Stimulated activated naive B cell treated with anti-CD40 and anti-IgM and Interleukin-4, amounts not matched to agents 10 μg/mL and 1 μg/mL and 100 μg/mL, for 72 hours (primary cell): ENCODE measurements around the gene COQ6.
"Not testable (repeated sequence)": the region's sequence is repeated elsewhere in the genome, so short reads cannot be mapped to it uniquely, and the experiment has no call there.

Experiments
- ATAC-seq, 2 donors: fragments of 150-1000 bp; cut with Tn5 transposase; replicated peaks; 2 replicates each; pipeline ENCODE4 v1.10.0; 2021; ENCODE audit warnings: moderate library complexity in 1 of 2
- DNase-seq: peaks from one replicate; pipeline ENCODE4 v3.0.0; 2021
- H3K27ac Mint-ChIP-seq: one replicate; pipeline ENCODE4 v1.8.0; 2022; ENCODE audit warnings: mild to moderate bottlenecking, mixed read lengths
- H3K27me3 Mint-ChIP-seq, 2 donors: one replicate each; pipeline ENCODE4 v1.8.0; 2022; ENCODE audit warnings: mixed read lengths in 2 of 2
- H3K36me3 Mint-ChIP-seq, 2 donors: one replicate each; pipeline ENCODE4 v1.8.0; 2022; ENCODE audit warnings: mixed read lengths in 2 of 2, mild to moderate bottlenecking in 1 of 2
- H3K4me1 Mint-ChIP-seq, 2 donors: one replicate each; pipeline ENCODE4 v1.8.0; 2022; ENCODE audit warnings: mixed read lengths in 2 of 2, mild to moderate bottlenecking in 1 of 2
- H3K4me3 Mint-ChIP-seq, 2 donors: one replicate each; pipeline ENCODE4 v1.8.0; 2022; ENCODE audit warnings: mild to moderate bottlenecking in 2 of 2, mixed read lengths in 2 of 2, moderate library complexity in 1 of 2
- H3K9me3 Mint-ChIP-seq, 2 donors: one replicate each; pipeline ENCODE4 v1.8.0; 2022; ENCODE audit warnings: mixed read lengths in 2 of 2, mild to moderate bottlenecking in 1 of 2

Gene COQ6

GRCh38 chr14:73949752-73950734 is at the start of gene COQ6, which contains the start of gene FAM161B:
Gene COQ6 (plus strand): TSS chr14:73950302. CDS start chr14:73950333, 31 bp downstream.
Gene FAM161B (minus strand): TSS chr14:73950094. CDS start chr14:73950026, 68 bp downstream.
- Mint-ChIP-seq H3K9me3 (no peaks in the 10 kb centered on the region), H3K4me1 (peaks cover 4 to 24% of the 10 kb centered on the region in 2 donors), H3K27me3 (no peaks in the 10 kb centered on the region), H3K36me3 (peaks cover 3 to 9% of the 10 kb centered on the region in 2 donors), H3K4me3 (peak within 1 kb of the TSS; percentile 98 to 100), H3K27ac (peak within 1 kb of the TSS; percentile 98)
- DNase-seq: peak; percentile 93
- ATAC-seq: peak; percentile 94

DNA sequence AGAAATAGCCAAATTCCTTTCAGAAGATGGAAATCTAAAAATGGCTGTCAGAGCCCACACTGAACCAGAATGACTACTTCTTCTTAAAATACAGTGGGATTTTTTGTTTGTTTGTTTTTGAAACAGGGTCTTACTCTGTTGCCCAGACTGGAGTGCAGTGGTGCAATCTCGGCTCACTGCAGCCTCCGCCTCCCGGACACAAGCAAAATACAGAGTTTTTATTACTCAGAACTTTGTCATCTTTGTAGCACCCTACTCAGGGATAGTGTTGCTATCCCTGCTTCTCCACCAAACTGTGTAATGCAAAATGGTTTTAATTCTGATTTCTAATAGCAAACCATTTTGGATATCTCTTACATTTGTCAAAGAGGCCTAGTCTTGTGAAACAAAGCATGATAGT is 47.1 kb upstream of the COQ6 start:
- H3K4me3 Mint-ChIP-seq: no peak overlapping the region
- no peaks in the 10 kb centered on the region for H3K4me1 Mint-ChIP-seq
- DNase-seq (no peak), ATAC-seq (no peak)
- H3K36me3 Mint-ChIP-seq: peaks cover 28 to 36% of the 10 kb centered on the region in 2 donors
- H3K27ac Mint-ChIP-seq: no peak overlapping the region
- H3K27me3 Mint-ChIP-seq: no peaks in the 10 kb centered on the region
- no peaks in the 10 kb centered on the region for H3K9me3 Mint-ChIP-seq

- no peak for DNase-seq
- H3K27ac Mint-ChIP-seq: peak overlapping the region; percentile 86
- peaks cover 6 to 11% of the 10 kb centered on the region in 2 donors for H3K9me3 Mint-ChIP-seq
- no peak overlapping the region for H3K4me3 Mint-ChIP-seq
- peaks cover 6 to 15% of the 10 kb centered on the region in 2 donors for H3K4me1 Mint-ChIP-seq
- H3K27me3 Mint-ChIP-seq: no peaks in the 10 kb centered on the region
- peaks cover 60 to 78% of the 10 kb centered on the region in 2 donors for H3K36me3 Mint-ChIP-seq
- ATAC-seq: no peak
Measured at GRCh38 chr14:73909681-73910080, 40.4 kb upstream of the COQ6 start.

GRCh38 chr14:73913256-73913655 is 36.8 kb upstream of the COQ6 start:
- Mint-ChIP-seq H3K27me3 (no peaks in the 10 kb centered on the region), H3K27ac (no peak overlapping the region), H3K36me3 (peaks cover 60 to 71% of the 10 kb centered on the region in 2 donors), H3K9me3 (peaks cover 6 to 11% of the 10 kb centered on the region in 2 donors), H3K4me1 (peaks cover 6 to 15% of the 10 kb centered on the region in 2 donors), H3K4me3 (no peak overlapping the region)
- DNase-seq: no peak
- no peak for ATAC-seq

DNA sequence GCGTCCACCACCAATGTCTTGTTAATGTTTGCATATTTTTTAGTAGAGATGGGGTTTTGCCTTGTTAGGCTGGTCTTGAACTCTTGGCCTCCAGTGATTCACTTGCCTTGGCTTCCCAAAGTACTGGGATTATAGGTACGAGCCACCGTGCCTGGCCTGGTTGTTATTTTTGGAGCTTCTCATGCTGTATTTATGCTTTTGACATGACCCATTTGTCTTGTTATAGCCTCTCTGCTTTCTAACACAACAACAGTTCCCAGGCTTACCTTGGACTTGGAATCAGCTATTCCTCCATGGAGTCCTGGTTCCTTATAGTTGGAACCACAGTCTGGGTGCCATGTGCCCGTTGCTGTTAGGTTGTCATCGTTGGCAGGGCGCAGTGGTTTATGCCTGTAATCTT is 33.8 kb upstream of the COQ6 start:
- no peaks in the 10 kb centered on the region for H3K4me1 Mint-ChIP-seq
- H3K9me3 Mint-ChIP-seq: peaks cover 3 to 7% of the 10 kb centered on the region in 2 donors
- H3K27ac Mint-ChIP-seq: no peak overlapping the region

DNA sequence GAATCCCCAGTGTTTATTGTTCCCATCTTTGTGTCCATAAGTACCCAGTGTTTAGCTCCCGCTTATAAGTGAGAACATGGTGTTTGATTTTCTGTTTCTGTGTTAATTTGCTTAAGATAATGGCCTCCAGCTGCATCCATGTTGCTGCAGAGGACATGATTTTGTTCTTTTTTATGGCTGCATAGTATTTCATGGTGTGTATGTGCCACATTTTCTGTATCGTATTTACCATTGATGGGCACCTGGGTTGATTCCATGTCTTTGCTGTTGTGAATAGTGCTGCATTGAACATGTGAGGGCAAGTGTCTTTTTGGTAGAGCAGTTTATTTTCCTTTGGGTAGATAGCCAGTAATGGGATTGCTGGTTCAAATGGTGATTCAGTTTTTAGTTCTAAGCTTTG is 30.6 kb upstream of the COQ6 start:
- not testable (repeated sequence) for H3K4me3 Mint-ChIP-seq, DNase-seq, H3K4me1 Mint-ChIP-seq, H3K27me3 Mint-ChIP-seq, ATAC-seq, H3K9me3 Mint-ChIP-seq
- Mint-ChIP-seq H3K36me3 (peaks cover 30 to 44% of the 10 kb centered on the region in 2 donors), H3K27ac (peak overlapping the region; percentile 43)

More for the DNA sequence above, 33.8 kb upstream of the COQ6 start:
- H3K36me3 Mint-ChIP-seq: peaks cover 45 to 58% of the 10 kb centered on the region in 2 donors
- H3K4me3 Mint-ChIP-seq: no peak overlapping the region
- H3K27me3 Mint-ChIP-seq: no peaks in the 10 kb centered on the region
- DNase-seq (no peak), ATAC-seq (no peak)

GRCh38 chr14:73924337-73924736 is 25.8 kb upstream of the COQ6 start:
- ATAC-seq: no peak
- H3K4me3 Mint-ChIP-seq: no peak overlapping the region
- no peak for DNase-seq
- no peaks in the 10 kb centered on the region for H3K27me3 Mint-ChIP-seq
- H3K36me3 Mint-ChIP-seq: peaks cover 34 to 55% of the 10 kb centered on the region in 2 donors
- peak overlapping the region; percentile 63 for H3K27ac Mint-ChIP-seq
- no peaks in the 10 kb centered on the region for H3K9me3 Mint-ChIP-seq
- no peaks in the 10 kb centered on the region for H3K4me1 Mint-ChIP-seq

- no peaks in the 10 kb centered on the region for H3K4me1 Mint-ChIP-seq
- no peak overlapping the region for H3K27ac Mint-ChIP-seq
- ATAC-seq (no peak), DNase-seq (no peak)
- no peaks in the 10 kb centered on the region for H3K27me3 Mint-ChIP-seq
- H3K4me3 Mint-ChIP-seq: no peak overlapping the region
- peaks cover 18 to 24% of the 10 kb centered on the region in 2 donors for H3K36me3 Mint-ChIP-seq
- no peaks in the 10 kb centered on the region for H3K9me3 Mint-ChIP-seq
Measured at GRCh38 chr14:73935666-73936065, 14.4 kb upstream of the COQ6 start.

- Mint-ChIP-seq H3K4me3 (no peak overlapping the region), H3K27ac (no peak overlapping the region), H3K27me3 (no peaks in the 10 kb centered on the region), H3K9me3 (no peaks in the 10 kb centered on the region), H3K4me1 (no peaks in the 10 kb centered on the region), H3K36me3 (peaks cover 21% of the 10 kb centered on the region in 2 donors)
- DNase-seq (no peak), ATAC-seq (no peak)
Measured at GRCh38 chr14:73936548-73936947, 13.6 kb upstream of the COQ6 start.

DNA sequence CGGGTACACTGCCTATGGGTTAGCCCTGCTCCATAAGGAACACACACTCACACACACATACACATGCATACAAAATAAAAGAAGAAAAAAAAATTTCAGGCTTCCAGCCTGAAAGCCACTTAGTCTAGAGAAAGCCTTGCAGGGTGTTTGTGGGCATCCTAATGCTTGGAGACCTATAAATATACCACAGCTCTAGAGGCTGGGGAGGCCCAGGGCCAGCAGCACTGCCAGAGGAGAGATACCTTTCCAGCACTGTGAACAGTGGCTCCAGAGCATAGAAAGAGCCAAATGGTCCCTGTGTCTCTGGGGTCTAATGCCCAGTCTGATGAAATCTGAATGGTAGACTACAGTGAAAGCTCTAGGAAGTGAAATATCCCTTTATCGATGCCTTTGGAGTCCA is 13.1 kb upstream of the COQ6 start:
- H3K9me3 Mint-ChIP-seq: no peaks in the 10 kb centered on the region
- no peak for ATAC-seq
- H3K27me3 Mint-ChIP-seq: no peaks in the 10 kb centered on the region
- H3K36me3 Mint-ChIP-seq: peaks cover 21% of the 10 kb centered on the region in 2 donors
- no peaks in the 10 kb centered on the region for H3K4me1 Mint-ChIP-seq
- no peak overlapping the region for H3K27ac Mint-ChIP-seq
- no peak overlapping the region for H3K4me3 Mint-ChIP-seq
- DNase-seq: no peak

GRCh38 chr14:73942180-73942579 is 7.9 kb upstream of the COQ6 start:
- H3K4me3 Mint-ChIP-seq: no peak overlapping the region

GRCh38 chr14:73943083-73943482 is 7.0 kb upstream of the COQ6 start:
- H3K27ac Mint-ChIP-seq: no peak overlapping the region
- ATAC-seq (no peak), DNase-seq (no peak)
- H3K27me3 Mint-ChIP-seq: no peaks in the 10 kb centered on the region
- H3K4me1 Mint-ChIP-seq: peaks cover 0 to 2% of the 10 kb centered on the region in 2 donors
- H3K36me3 Mint-ChIP-seq: peaks cover 5 to 20% of the 10 kb centered on the region in 2 donors
- H3K4me3 Mint-ChIP-seq: no peak overlapping the region
- no peaks in the 10 kb centered on the region for H3K9me3 Mint-ChIP-seq

More at GRCh38 chr14:73942180-73942579, 7.9 kb upstream of the COQ6 start:
- Mint-ChIP-seq H3K4me1 (peaks cover 0 to 2% of the 10 kb centered on the region in 2 donors), H3K27me3 (no peaks in the 10 kb centered on the region), H3K36me3 (peaks cover 6 to 20% of the 10 kb centered on the region in 2 donors), H3K27ac (no peak overlapping the region), H3K9me3 (no peaks in the 10 kb centered on the region)
- ATAC-seq (no peak), DNase-seq (no peak)

DNA sequence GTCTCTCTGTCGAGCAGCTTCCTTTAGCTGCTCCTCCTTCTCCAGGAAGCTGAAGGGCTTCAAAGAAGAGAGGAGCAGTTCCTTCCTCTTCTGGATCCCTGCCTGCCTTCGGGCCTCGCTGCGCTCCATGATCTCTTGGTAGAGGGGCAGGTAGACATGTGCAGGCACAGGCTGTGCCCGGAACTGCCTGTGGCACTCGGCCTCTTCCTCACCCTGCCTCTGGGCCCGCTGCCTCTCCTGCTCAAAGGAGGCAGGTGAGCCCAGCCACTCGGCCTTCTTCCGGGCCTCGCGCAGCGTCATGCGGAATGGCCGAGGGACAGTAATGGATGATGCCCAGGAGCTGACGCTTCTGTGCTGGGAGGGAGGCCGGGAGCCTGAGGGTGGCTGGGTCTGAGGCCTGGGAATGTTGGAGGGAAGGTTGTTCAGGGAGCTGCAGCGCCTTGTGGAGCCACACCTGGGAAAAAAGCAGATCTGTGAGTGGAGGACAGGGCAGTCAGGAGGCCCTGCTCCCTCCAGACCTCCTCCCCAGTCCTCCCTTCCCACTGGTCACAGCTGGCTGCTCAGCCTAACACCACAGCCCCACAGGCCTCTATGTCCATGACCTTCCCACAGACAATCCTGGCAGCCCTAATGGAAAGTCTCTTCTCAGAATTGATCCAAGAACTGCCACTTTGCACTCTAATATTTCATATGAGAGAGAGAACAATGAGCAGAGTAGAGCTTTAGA is 5.5 kb upstream of the COQ6 start:
- ATAC-seq (no peak), DNase-seq (no peak)
- Mint-ChIP-seq H3K36me3 (peaks cover 4 to 20% of the 10 kb centered on the region in 2 donors), H3K4me3 (no peak overlapping the region), H3K9me3 (no peaks in the 10 kb centered on the region), H3K27ac (no peak overlapping the region), H3K4me1 (peaks cover under 1 to 2% of the 10 kb centered on the region in 2 donors), H3K27me3 (no peaks in the 10 kb centered on the region)

- Mint-ChIP-seq H3K9me3 (no peaks in the 10 kb centered on the region), H3K27me3 (no peaks in the 10 kb centered on the region), H3K4me3 (no peak overlapping the region), H3K4me1 (peaks cover 5 to 6% of the 10 kb centered on the region in 2 donors), H3K36me3 (peaks cover 4 to 19% of the 10 kb centered on the region in 2 donors), H3K27ac (no peak overlapping the region)
- DNase-seq: no peak
- no peak for ATAC-seq
Measured at GRCh38 chr14:73945159-73945670, 4.9 kb upstream of the COQ6 start.
